ENCODE data around the gene C1QTNF5.
A peak's percentile ranks its signal among the peaks of the same experiment; 100 is the strongest.

C1QTNF5 gene

GRCh38 chr11:119365071-119365591, 24.4 kb upstream of the C1QTNF5 start:
- peak; percentile 35 for DNase-seq (ENCODE audit: low read depth)
- no peak for TF ChIP-seq CTCF (conservative IDR thresholded peaks at IDR 0.05; ENCODE audit: low read length)
- no peak overlapping the region for H3K4me3 ChIP-seq (ENCODE audit: low read length)

GRCh38 chr11:119363851-119364590, 23.3 kb upstream of the C1QTNF5 start:
- TF ChIP-seq CTCF (conservative IDR thresholded peaks at IDR 0.05; ENCODE audit: low read length): no peak
- H3K4me3 ChIP-seq (ENCODE audit: low read length): peak overlapping the region; percentile 30; the same call in 1 of the 2 replicates
- peak; percentile 24 for DNase-seq (ENCODE audit: low read depth)

- TF ChIP-seq CTCF (conservative IDR thresholded peaks at IDR 0.05; ENCODE audit: low read length): no peak
- no peak overlapping the region for H3K4me3 ChIP-seq (ENCODE audit: low read length)
- no peak for DNase-seq (ENCODE audit: low read depth)
Measured at GRCh38 chr11:119363081-119363850, 22.6 kb upstream of the C1QTNF5 start.

GRCh38 chr11:119362741-119363080, 22.0 kb upstream of the C1QTNF5 start:
- DNase-seq (ENCODE audit: low read depth): no peak
- no peak for TF ChIP-seq CTCF (conservative IDR thresholded peaks at IDR 0.05; ENCODE audit: low read length)
- no peak overlapping the region for H3K4me3 ChIP-seq (ENCODE audit: low read length)

- TF ChIP-seq CTCF (conservative IDR thresholded peaks at IDR 0.05; ENCODE audit: low read length): no peak
- DNase-seq (ENCODE audit: low read depth): no peak
- H3K4me3 ChIP-seq (ENCODE audit: low read length): no peak overlapping the region
Measured at GRCh38 chr11:119361941-119362725, 21.4 kb upstream of the C1QTNF5 start.

- DNase-seq (ENCODE audit: low read depth): peak; percentile 71
- H3K4me3 ChIP-seq (ENCODE audit: low read length): no peak overlapping the region
- TF ChIP-seq CTCF (conservative IDR thresholded peaks at IDR 0.05; ENCODE audit: low read length): no peak
Measured at GRCh38 chr11:119361056-119361787, 20.5 kb upstream of the C1QTNF5 start.
